Umbilical cord (tissue), 2 donors: ENCODE data around the gene USP33. TPM values are rescaled to one million over a fixed set of nuclear protein-coding genes. Genes with fewer than 3 reads are reported as not detected.
"Not testable (repeated sequence)": the region's sequence is repeated elsewhere in the genome, so short reads cannot be mapped to it uniquely, and the experiment has no call there.

ENCODE experiments used
- DNase-seq: peaks from one replicate; pipeline ENCODE4 v3.0.0-alpha.2; 2015; ENCODE audit warnings: low spot score
- total RNA-seq: library from RNA; depleted of rRNA; stranded (reverse); fragments of >200 nt; gene quantifications from one replicate; pipeline ENCODE4 v1.2.3, GENCODE V29; 2014; ENCODE audit warnings: low replicate concordance; ENCODE audit not compliant: insufficient read depth

USP33 gene
- total RNA-seq, 1 donor from 2014 or later: 76.1 TPM

- no peak for DNase-seq
Measured at GRCh38 chr1:77673030-77673429, 86.6 kb downstream of the USP33 start.

GRCh38 chr1:77672374-77672773, 87.3 kb downstream of the USP33 start:
- no peak for DNase-seq

- no peak for DNase-seq
Measured at GRCh38 chr1:77671836-77672235, 87.8 kb downstream of the USP33 start.

GRCh38 chr1:77670330-77670729, 89.3 kb downstream of the USP33 start:
- DNase-seq: no peak

- no peak for DNase-seq
Measured at GRCh38 chr1:77668924-77669449, 90.7 kb downstream of the USP33 start.

GRCh38 chr1:77664939-77665516, 94.6 kb downstream of the USP33 start:
- no peak for DNase-seq

- no peak for DNase-seq
Measured at GRCh38 chr1:77661696-77662095, 98.0 kb downstream of the USP33 start.

GRCh38 chr1:77659879-77660593, 99.6 kb downstream of the USP33 start:
- no peak for DNase-seq

GRCh38 chr1:77658271-77658670, 101.4 kb downstream of the USP33 start:
- DNase-seq: no peak

GRCh38 chr1:77655431-77655974, 104.1 kb downstream of the USP33 start:
- DNase-seq: no peak

- no peak for DNase-seq
Measured at GRCh38 chr1:77652970-77653516, 106.6 kb downstream of the USP33 start.

- no peak for DNase-seq
Measured at GRCh38 chr1:77652268-77652667, 107.4 kb downstream of the USP33 start.

GRCh38 chr1:77649127-77649526, 110.5 kb downstream of the USP33 start:
- no peak for DNase-seq

GRCh38 chr1:77646224-77646623, 113.4 kb downstream of the USP33 start:
- not testable (repeated sequence) for DNase-seq

Other genes starting within 250 kb of the USP33 start
- 145 TPM for gene ZZZ3, start 77.2 kb downstream of the USP33 start, total RNA-seq
- 26.0 TPM for gene MIGA1, start 19.8 kb upstream of the USP33 start, total RNA-seq
- gene NEXN, start 128.8 kb upstream of the USP33 start, total RNA-seq: 76.1 TPM
- 126 TPM for gene FUBP1, start 219.2 kb upstream of the USP33 start, total RNA-seq
- gene DNAJB4, start 245.1 kb upstream of the USP33 start, total RNA-seq: 124 TPM